ENCODE measurements around the gene PCDHA7.

- TF ChIP-seq POLR2A (IDR thresholded peaks at IDR 0.05) = no peak
- TF ChIP-seq CTCF (IDR thresholded peaks at IDR 0.05) = no peak
- no peak for TF ChIP-seq POLR2AphosphoS5 (IDR thresholded peaks at IDR 0.05; ENCODE audit: insufficient read depth in 1 of 2, low read depth in 1 of 2)
Measured at GRCh38 chr5:140875085-140876065, 41.3 kb downstream of the PCDHA7 start, which contains the start of gene PCDHA12.
